ENCODE measurements around the gene DOCK10.

Gene DOCK10

GRCh38 chr2:224909885-224910573, 132.2 kb downstream of the DOCK10 start:
- no peak for DNase-seq

GRCh38 chr2:224908818-224909217, 133.4 kb downstream of the DOCK10 start:
- DNase-seq: no peak

GRCh38 chr2:224904381-224904780, 137.9 kb downstream of the DOCK10 start:
- DNase-seq: no peak

GRCh38 chr2:224903621-224904020, 138.6 kb downstream of the DOCK10 start:
- no peak for DNase-seq

- no peak for DNase-seq
These were observed 141.1 kb downstream of the DOCK10 start for GRCh38 chr2:224901121-224901676.

- DNase-seq: no peak
These were observed 146.9 kb downstream of the DOCK10 start for GRCh38 chr2:224895377-224895776.

GRCh38 chr2:224894356-224894755, 147.9 kb downstream of the DOCK10 start:
- no peak for DNase-seq

GRCh38 chr2:224893848-224894247, 148.4 kb downstream of the DOCK10 start:
- DNase-seq: no peak

- no peak for DNase-seq
These were observed 149.6 kb downstream of the DOCK10 start for GRCh38 chr2:224892574-224893204.

GRCh38 chr2:224890372-224890771, 151.9 kb downstream of the DOCK10 start:
- DNase-seq: no peak

GRCh38 chr2:224887141-224887540, 155.1 kb downstream of the DOCK10 start:
- DNase-seq: no peak

GRCh38 chr2:224885836-224886547, 156.3 kb downstream of the DOCK10 start:
- no peak for DNase-seq

- DNase-seq: no peak
These were observed 157.0 kb downstream of the DOCK10 start for GRCh38 chr2:224885291-224885690.

GRCh38 chr2:224884188-224884587, 158.1 kb downstream of the DOCK10 start:
- DNase-seq: no peak

GRCh38 chr2:224883700-224884099, 158.6 kb downstream of the DOCK10 start:
- DNase-seq: no peak

GRCh38 chr2:224883172-224883516, 159.1 kb downstream of the DOCK10 start:
- no peak for DNase-seq

GRCh38 chr2:224882291-224883171, 159.7 kb downstream of the DOCK10 start:
- no peak for DNase-seq

GRCh38 chr2:224881846-224882245, 160.4 kb downstream of the DOCK10 start:
- no peak for DNase-seq

- no peak for DNase-seq
These were observed 165.7 kb downstream of the DOCK10 start for GRCh38 chr2:224876522-224876921.

GRCh38 chr2:224875841-224876240, 166.4 kb downstream of the DOCK10 start:
- no peak for DNase-seq

- no peak for DNase-seq
These were observed 167.1 kb downstream of the DOCK10 start for GRCh38 chr2:224875153-224875552.

- no peak for DNase-seq
These were observed 170.5 kb downstream of the DOCK10 start for GRCh38 chr2:224871813-224872212.

GRCh38 chr2:224870341-224870740, 171.9 kb downstream of the DOCK10 start:
- no peak for DNase-seq

All from NCI-H1105 (cell line).